GM19240 (cell line): Measurements from ENCODE around the gene CDH1.
A peak's percentile ranks its signal among the peaks of the same experiment; 100 is the strongest.
"Not testable (repeated sequence)": the region's sequence is repeated elsewhere in the genome, so short reads cannot be mapped to it uniquely, and the experiment has no call there.

ENCODE experiments used
- DNase-seq: peaks from one replicate; pipeline ENCODE4 v3.0.0; 2011; ENCODE audit warnings: low spot score; ENCODE audit not compliant: insufficient read length

CDH1 gene

DNA sequence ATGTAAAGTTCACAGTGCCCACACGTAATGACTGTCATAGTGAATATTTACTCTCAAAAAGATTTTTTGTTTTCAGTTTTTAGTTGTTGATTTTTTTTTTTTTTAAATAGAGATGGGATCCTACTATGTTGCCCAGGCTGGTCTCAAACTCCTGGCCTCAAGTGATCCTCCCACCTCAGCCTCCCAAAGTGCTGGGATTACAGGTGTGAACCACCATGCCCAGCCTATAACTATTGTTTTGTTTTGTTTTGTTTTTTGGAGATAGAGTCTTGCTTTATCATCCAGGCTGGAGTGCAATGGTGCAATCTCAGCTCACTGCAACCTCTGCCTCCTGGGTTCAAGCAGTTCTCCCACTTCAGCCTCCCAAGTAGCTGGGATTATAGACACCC lies 50.3 kb downstream of the CDH1 start:
- not testable (repeated sequence) for DNase-seq

DNA sequence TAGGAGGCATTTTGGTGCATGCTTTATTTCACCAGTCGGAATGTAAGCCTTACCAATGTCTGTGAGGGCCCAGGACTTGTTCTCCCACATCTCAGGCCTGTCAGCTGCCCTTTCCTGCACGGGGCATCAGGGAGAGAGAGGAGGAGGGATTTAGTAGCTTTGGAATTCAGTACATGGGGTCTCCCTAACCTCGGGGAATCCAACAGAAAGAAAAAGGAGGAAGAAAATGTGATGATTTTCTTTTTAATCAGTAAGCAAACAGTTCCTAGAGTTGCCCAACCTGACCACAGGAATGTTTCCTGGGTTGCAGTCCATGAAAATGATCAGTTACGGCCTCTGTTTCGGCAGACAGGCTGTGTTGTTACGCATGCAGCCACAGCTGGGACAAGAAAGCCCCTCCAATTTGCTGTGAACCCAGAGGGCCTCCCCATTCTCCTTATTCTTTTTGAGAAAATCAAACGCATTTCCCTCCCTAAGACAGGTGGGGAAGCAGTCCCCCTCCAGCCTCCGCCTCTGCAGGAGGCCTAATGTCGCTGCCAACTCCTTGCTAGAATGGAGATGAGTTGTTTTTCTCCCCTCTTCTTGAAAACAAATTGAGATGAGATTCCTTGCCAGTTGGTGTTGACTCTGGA lies 53.2 kb downstream of the CDH1 start:
- DNase-seq = no peak

DNA sequence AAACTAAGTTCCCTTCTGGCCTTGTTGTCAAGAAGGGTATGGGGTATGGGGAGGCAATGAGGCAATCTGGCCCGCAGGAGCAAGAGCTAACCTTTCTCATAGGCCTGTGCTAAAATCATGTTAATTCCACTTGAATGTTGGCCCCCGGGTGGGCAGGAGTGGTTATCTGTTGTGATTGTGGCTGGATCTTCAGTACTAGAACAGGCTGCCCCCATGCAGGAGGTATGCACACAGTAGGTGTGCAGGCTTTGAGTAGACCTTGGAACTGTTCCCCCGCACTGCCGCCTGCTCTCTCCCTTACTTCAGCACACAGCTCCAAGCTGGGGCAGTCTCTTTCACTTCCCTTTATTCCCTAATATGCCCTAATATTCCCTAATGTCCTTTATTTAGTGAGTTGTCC lies 53.9 kb downstream of the CDH1 start:
- no peak for DNase-seq

DNA sequence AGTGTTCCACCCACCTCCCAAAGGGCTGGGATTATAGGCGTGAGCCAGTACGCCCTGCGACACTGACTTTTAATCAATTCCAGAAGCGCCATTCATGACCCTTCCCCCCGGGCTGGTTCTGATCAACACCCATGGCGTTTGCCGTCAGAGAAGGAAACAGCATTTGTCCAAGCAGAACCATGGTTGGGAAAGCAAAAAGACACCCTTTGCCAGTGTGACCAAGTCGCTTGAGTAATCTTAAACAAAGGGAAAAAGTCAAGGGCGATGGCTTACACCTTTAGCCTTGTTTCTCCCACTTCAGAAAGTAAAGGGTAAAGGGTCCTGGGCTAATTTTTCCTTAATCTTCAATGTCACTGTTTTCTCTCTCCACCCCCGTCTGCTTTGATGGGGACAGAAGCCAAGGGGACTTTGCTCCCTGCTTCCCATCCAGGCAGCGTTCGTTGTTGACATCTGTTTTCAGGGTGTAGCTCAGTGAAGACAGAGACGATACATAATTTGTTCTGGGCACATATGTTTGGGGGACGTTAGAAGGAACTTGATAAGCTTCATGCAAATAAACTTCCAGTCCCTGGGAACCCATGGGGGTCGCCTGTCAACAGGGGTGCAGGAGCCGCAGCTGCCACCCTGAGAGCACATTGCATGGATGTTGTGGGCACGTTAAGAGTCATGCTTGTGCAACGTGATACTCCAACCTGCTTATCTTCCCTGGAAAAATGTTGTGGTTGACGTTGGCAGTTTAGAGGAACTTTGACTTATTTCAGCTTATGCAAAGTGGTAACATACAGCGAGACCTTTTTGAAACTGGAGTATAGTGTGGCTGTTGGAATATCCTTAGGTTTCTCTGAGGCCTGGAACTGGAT lies 55.6 kb downstream of the CDH1 start:
- DNase-seq = no peak

DNA sequence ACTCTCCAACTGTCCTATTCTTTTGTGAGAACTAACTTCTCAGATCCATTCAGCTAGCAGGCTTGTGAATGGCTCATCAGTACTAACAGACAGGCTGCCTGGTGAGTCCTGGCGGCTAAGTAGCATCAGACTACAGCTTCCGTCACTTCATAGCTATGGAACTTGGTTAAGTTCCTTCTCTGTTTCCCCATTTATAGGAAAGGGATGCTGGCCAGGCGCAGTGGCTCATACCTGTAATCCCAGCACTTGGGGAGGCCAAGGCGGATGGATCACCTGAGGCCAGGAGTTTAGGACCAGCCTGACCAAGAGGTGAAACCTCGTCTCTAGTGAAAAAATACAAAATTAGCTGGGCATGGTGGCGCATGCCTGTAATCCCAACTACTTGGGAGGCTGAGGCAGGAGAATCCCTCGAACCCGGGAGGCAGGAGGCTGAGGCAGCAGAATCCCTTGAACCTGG lies 56.3 kb downstream of the CDH1 start:
- no peak for DNase-seq

DNA sequence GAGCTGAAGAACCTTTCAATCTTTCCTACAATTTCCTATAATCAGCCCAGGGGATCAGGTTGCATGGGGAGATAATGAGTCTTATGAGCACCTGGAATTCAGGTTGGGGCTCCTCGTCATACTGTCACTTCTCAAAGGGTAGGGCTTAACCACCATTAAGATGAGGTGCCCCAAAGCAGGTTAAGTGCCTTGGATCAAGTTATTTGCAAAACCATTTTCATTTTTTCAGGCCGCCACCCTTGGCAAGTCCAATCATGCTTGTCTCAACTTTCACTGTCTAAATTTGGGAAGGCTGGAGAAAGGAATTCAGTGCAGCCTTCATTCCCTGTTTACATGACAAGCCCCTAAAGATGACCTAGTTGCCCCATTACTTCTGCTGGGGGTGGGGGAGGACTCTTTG lies 61.3 kb downstream of the CDH1 start:
- DNase-seq = no peak

DNA sequence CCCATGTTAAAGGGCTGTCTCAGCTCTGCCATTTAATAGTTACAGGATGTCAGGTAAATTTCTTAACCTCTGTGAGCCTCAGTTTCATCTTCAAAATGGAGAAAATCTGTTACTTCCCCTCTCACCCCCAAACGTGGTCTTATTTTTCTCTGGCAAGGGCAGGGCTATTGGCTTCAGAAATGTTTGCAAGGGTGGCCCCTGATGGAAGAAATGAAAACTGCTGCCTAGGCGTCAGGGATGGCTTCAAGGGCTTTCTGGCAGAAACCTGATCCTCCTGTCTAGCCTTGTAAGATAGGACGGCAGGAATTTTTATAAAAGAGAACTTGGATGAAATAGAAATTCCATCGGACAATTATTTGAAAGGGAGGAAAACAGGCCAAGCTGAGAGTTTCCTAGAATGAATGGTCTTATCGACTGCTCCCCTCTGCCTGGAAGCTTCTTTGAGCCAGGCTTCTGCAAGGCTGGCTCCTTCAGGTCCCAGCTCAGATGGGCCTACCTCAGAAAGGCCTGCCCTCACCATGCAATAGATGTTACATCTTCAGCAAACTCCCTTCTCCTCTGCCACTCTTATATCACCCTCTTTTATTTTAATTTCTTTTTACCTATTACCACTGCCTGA lies 63.3 kb downstream of the CDH1 start:
- peak; percentile 83 for DNase-seq

DNA sequence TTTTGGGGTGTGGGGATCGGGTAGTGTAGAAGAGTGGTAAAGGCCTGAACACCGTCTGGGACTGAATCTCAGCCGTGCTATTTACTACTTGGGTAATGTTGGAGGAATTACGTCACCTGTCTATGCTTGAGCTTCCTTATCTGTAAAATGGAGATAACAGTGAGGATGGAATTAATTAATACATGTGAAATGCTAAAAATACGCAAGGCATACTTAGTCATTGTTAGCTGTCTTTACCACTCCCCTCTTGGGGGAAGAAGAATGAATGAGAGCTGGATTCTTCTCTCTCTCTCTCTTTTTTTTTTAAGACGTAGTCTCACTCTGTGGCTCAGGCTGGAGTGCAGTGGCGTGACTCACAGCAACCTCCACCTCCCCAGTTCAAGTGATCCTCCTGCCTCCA lies 65.1 kb downstream of the CDH1 start:
- DNase-seq = no peak

DNA sequence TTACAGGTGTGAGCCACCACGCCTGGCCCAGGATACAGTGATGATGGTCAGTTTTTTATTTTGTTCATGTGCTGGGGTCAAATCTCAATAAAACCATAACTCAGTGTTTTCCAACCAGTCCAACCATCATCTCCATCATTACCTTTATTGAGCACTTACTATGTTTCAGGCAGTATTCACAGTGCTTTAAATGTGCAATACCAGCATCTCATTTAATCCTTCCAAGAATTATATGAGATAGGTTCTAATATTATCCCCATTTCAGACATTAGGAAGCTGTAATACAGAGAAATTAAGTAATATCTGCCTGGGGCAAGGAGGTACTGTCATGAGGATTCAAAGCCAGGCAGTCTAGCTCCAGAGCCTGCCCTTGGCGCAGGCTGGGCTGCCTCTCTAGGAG lies 69.3 kb downstream of the CDH1 start:
- no peak for DNase-seq

DNA sequence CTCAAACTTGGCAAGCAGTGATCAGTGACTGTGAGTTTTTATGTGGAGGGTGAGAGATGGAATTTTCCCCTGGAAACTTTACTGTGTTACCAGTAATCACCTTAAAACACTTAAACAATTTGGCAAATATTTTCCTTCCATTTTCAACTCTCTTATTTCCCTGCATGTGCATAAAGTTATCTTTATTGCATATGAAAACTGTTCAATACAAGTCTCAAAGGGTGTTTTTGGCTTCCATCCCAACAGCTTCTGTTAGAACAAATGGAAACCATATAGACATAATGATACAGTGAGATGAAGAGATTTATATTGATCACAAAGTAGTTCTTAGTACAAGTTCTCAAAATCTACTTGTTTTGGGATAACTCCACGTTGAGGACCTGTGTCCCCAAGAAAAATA lies 69.9 kb downstream of the CDH1 start:
- DNase-seq = no peak

DNA sequence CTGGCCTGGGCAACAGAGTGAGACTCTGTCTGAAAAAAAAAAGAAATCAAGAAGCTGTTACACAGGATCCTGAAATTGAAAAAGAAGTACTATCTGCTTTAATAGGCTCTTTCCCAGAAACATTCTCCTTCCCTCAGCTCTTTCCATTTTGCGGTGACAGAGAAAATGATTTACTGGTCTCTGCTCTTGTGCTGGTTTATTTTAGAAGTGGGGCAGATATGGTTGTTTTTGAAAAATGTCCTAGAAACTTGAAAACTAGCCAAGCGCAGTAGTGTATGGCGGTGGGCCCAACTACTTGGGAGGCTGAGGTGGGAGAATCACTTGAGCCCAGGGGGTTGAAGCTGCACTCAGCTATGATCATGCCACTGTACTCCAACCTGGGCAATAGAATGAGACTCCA lies 77.4 kb downstream of the CDH1 start:
- DNase-seq = no peak

DNA sequence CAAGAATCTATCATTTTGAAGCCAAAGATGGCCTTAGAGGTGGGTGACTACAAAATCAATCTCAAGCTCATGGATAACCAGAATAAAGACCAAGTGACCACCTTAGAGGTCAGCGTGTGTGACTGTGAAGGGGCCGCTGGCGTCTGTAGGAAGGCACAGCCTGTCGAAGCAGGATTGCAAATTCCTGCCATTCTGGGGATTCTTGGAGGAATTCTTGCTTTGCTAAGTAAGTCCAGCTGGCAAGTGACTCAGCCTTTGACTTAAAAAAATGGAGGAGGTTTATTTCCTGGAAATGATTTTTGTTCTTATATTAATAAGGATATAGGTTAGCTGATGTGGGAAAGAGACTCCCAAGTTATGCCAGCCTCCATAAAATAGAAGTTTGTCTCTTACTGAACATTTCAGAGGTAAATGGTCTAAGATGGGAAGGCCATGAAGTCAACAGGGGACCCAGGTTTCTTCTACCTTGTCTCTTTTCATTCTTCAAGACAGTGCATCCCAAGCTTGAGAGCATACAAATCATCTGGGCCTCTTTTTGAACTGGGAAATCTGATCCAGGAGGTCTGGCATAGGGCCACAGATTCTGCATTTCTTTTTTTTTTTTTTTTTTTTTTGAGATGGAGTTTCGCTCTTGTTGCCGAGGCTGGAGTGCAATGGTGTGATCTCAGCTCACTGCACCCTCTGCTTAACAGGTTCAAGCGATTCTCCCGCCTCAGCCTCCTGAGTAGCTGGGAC lies 86.5 kb downstream of the CDH1 start:
- no peak for DNase-seq

DNA sequence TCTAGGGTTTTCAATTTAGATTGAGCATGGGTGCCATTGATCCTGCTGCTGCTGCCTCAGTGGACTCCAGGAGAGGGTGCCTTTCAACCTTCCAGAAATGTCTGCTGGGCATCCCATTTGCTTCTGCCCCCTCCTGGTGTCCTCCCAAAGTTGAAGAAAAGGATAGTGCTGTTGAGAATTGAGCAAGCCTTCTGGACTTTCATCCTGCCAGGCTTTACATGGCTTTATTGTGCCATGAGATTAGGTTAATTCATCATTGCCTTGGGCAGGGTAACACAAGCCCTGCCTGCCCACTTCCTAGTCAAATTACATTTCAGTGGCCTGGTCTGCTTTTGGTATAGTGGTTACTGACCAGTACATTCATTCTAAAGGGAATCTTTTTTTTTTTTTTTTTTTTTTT lies 88.3 kb downstream of the CDH1 start:
- DNase-seq = no peak

DNA sequence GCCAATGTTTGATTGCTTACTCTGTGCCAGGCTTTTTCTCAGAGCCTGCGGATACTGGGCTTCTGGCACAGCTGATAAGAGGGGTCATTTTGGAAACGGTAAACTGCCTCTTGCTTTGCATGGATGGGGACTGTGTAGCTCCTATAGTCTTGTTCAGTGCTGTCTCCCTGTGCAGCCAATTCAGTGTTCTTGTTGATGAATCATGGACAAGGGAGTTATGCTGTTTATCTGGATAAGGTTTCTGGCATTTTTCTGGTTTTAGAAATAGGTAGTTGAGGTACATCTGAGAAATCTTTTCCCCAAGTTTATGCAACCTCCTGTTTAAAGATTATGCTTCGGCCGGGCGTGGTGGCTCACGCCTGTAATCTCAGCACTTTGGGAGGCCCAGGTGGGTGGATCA lies 89.6 kb downstream of the CDH1 start:
- DNase-seq = no peak

DNA sequence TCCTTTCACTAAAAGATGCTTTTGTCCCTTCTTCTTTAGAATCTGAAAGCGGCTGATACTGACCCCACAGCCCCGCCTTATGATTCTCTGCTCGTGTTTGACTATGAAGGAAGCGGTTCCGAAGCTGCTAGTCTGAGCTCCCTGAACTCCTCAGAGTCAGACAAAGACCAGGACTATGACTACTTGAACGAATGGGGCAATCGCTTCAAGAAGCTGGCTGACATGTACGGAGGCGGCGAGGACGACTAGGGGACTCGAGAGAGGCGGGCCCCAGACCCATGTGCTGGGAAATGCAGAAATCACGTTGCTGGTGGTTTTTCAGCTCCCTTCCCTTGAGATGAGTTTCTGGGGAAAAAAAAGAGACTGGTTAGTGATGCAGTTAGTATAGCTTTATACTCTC lies 96.2 kb downstream of the CDH1 start:
- no peak for DNase-seq

DNA sequence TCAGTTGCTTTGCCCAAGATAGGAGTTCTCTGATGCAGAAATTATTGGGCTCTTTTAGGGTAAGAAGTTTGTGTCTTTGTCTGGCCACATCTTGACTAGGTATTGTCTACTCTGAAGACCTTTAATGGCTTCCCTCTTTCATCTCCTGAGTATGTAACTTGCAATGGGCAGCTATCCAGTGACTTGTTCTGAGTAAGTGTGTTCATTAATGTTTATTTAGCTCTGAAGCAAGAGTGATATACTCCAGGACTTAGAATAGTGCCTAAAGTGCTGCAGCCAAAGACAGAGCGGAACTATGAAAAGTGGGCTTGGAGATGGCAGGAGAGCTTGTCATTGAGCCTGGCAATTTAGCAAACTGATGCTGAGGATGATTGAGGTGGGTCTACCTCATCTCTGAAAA lies 97.5 kb downstream of the CDH1 start:
- no peak for DNase-seq

DNA sequence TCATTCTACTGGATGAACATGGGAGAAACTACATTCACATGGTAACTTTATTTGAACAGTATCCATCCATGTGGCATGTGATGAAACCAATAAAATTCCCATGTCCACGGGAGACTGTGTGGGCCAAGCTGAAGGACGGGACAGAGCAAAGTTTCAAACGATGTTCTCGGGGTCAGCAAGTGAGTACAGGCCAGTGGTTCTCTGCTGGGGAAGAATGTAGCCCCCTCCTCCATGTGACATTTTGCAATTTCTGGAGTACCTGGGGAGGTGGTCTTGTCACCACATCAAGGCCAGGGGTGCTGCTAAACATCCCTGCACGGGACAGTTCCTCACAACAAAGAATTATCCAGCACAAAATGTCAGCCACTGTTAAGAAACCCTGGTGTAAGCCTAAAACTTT lies 98.9 kb downstream of the CDH1 start:
- DNase-seq = no peak

DNA sequence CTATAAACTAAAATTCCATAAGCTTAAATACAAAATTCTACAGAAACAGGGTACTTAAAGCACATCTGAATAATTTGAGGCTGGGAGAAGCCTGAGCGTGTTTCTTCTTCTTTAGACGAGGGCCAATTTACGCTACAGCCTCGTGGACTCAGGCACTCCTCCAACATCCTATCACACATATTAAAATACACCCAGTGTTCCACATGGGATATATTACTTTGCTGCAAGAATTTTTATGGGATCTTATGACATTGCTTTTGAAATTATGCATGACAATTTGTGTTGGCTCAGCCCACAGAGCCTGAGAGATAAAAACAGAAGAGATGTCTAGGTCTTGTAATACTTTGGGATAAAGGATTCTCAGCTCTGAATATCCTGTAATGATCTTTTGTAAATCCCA lies 102.7 kb downstream of the CDH1 start:
- no peak for DNase-seq

DNA sequence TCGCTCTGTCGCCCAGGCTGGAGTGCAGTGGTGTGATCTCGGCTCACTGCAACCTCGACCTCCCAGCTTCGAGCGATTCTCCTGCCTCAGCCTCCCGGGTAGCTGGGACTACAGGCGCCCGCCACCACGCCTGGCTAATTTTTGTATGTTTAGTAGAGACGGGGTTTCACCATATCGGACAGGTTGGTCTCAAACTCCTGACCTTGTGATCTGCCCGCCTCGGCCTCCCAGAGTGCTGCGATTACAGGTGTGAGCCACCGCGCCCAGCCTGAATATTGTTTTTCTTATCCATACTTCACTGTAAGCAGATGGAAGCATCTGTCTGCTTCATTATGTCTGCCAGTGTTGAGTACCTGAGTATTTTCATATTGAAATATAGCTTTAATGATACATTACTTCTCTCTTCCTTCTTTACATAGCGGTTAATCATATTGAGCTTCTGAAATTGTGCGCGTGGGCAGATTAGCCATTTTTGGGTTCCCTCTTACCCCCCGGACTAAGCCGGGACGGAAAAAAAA lies 105.9 kb downstream of the CDH1 start:
- DNase-seq = not testable (repeated sequence)

DNA sequence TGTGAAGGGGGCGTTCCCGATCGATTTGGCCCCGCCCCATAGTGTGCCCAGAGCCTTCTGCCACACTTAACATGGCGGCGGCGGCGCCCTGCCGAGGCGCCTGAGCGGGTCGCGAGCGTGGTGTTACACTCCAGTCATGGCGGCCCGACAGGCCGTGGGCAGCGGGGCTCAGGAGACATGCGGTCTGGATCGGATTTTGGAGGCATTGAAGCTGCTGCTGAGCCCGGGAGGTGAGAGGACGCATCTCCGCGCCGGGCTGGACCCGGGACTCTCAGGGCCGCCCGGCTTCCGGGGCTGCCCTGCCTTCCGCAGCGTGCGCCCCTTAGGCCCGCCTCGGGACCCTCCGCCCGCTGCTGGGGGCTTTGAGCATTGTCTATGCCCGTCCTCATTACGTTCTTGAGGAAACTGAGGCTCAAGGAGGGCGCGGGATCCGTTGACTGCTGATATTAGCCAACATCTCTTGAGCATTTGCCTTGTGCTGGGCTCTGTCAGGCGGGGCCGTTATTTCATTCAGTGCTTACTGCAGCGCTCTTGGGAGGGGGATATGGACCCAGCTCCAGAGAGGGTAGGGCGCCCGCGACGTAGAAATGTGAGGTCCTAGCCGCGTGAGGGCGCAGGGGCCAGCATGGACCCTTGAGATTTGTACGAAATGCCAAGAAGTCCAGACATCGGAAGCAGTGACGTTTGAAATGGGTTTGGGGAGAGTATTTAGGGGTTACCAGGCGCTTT lies 106.6 kb downstream of the CDH1 start, which contains the start of gene TANGO6:
TANGO6 (plus strand) TSS at position 50 of the 729 bp plus-strand sequence; CDS start at position 137, 87 bp downstream.
- peak; percentile 82 for DNase-seq

DNA sequence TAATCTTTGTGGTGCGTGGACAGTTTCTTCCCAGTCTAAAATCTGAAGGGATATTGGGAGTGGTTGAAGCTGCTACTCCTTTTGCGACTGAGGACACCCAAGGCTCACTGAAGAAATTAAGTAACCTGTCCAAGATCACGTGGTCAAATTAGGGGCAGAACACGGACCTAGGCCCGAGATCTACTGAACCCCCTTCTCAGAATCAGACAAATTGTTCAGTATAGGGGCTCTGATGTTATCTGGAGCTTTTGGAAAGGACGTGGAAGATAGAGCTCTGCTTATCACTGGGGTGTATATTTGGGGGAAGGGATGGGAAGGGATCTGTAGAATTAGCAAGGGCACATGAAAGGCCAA lies 107.1 kb downstream of the CDH1 start:
- DNase-seq = no peak
